ENCODE data around the gene TEP1.

GRCh38 chr14:20343862-20344220 is 69.5 kb downstream of the TEP1 start:
- TF ChIP-seq EP300 (IDR thresholded peaks at IDR 0.05) (no peak), POLR2A (IDR thresholded peaks at IDR 0.05) (no peak), POLR2AphosphoS5 (IDR thresholded peaks at IDR 0.05) (no peak)
- TF ChIP-seq, protein P1, sequence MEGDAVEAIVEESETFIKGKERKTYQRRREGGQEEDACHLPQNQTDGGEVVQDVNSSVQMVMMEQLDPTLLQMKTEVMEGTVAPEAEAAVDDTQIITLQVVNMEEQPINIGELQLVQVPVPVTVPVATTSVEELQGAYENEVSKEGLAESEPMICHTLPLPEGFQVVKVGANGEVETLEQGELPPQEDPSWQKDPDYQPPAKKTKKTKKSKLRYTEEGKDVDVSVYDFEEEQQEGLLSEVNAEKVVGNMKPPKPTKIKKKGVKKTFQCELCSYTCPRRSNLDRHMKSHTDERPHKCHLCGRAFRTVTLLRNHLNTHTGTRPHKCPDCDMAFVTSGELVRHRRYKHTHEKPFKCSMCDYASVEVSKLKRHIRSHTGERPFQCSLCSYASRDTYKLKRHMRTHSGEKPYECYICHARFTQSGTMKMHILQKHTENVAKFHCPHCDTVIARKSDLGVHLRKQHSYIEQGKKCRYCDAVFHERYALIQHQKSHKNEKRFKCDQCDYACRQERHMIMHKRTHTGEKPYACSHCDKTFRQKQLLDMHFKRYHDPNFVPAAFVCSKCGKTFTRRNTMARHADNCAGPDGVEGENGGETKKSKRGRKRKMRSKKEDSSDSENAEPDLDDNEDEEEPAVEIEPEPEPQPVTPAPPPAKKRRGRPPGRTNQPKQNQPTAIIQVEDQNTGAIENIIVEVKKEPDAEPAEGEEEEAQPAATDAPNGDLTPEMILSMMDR (IDR thresholded peaks at IDR 0.05): no peak
